C4-2B (cell line): Measurements from ENCODE around the gene OR5T1.

Experiments
- ZFX ChIP-seq: fragments of 450-650 bp; IDR thresholded peaks from 2 replicates; pipeline ENCODE4 v1.6.1; 2017
- TF ChIP-seq, protein P1 (sequence below): fragments of 450-650 bp; conservative IDR thresholded peaks from 2 replicates; pipeline ENCODE4 v1.5.1; 2017; ENCODE audit warnings: mild to moderate bottlenecking

DNA sequence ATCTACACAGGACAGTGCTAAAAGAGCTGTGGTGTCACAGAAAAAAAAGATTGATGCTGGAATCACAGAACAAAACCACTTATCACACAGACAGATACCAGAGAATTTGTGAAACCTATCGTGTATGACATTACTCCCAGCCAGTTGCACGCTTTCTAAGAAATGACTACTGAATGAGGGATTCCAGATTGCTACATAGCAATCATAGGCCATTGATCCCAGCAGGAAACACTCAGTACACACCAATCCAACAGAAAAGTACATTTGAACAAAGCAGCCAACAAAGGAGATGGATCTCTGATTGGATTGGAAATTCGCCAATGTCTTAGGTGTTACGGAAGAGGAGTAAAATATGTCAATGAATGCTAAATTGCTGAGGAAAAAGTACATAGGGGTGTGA is 22.9 kb downstream of the OR5T1 start:
- TF ChIP-seq, protein P1, sequence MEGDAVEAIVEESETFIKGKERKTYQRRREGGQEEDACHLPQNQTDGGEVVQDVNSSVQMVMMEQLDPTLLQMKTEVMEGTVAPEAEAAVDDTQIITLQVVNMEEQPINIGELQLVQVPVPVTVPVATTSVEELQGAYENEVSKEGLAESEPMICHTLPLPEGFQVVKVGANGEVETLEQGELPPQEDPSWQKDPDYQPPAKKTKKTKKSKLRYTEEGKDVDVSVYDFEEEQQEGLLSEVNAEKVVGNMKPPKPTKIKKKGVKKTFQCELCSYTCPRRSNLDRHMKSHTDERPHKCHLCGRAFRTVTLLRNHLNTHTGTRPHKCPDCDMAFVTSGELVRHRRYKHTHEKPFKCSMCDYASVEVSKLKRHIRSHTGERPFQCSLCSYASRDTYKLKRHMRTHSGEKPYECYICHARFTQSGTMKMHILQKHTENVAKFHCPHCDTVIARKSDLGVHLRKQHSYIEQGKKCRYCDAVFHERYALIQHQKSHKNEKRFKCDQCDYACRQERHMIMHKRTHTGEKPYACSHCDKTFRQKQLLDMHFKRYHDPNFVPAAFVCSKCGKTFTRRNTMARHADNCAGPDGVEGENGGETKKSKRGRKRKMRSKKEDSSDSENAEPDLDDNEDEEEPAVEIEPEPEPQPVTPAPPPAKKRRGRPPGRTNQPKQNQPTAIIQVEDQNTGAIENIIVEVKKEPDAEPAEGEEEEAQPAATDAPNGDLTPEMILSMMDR, result no peak
- no peak for TF ChIP-seq ZFX
